GM19099 (cell line): ENCODE data around the gene SIRPD.

Experiments used
- POLR2A ChIP-seq: IDR thresholded peaks from 3 replicates; pipeline ENCODE4 v1.6.1; 2011; ENCODE audit warnings: low read depth; ENCODE audit not compliant: insufficient read length; ENCODE audit errors: extremely low read depth

SIRPD gene

DNA sequence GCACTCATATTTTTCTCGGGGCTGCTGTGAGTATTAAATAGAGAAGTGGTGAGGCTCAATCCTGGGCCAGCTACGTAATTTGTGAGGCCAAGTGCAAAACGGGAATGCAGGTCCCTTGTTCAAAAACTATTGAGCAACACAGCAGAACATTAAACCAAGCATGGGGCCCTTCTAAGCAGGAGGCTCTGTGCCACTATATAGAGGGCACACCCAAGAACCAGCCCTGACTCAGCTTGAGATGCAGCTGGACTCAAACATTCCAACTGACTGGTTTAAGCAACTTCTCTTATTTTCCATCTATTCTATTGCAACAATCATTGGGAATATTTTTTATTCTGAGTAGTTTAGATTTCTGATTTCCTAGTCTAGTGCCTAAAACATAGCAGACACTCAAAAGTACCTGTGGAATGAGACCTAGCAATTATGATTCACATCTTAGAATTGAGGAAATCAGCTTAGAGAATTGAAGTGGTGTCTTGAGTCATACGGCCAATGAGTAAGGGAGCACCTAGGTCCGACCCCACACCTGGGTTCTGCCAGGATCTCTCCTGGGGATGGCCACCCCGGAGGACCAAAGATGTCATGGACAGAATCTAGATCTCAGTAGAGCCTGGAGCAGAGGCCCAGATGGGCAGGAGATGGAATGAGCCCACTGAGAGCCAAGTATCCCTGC, 67.6 kb downstream of the SIRPD start:
- no peak for TF ChIP-seq POLR2A

DNA sequence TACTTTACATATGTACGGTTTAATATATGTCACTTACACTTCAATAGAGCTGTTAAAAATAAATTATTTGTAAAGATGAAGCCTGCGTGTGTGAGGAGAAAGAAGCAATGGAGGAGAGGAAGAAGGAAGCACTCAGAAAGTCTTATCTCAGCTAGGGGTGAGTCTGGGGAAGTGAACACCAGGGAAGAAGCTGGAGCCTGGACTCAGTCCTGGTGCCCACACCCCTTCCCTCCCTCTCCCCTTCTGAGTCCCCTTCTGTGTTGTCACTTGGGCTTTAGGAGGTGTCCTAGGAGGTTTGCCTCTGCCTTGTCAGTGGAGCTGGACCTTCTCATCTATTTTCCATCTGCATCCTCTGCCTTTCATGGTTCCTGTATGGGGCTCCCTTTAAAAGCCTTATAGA, 68.2 kb downstream of the SIRPD start:
- TF ChIP-seq POLR2A: no peak

DNA sequence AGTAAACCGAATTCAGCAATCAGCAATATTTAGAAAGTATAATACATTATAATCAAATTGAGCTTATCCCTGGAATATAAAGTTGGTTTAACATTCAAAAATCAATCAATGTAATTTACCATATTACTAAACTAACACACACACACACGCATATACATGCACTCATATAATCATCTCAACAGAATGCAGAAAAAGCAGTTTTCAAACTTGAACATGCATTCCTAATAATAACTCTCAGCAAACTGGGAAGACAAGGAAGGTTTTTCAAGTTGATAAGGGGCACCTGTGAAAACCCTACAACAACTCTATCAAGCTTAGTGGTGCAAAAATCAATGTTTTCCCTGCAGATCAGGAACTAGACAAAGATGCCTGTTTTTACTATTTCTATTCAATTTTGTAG, 70.9 kb downstream of the SIRPD start:
- TF ChIP-seq POLR2A: no peak

DNA sequence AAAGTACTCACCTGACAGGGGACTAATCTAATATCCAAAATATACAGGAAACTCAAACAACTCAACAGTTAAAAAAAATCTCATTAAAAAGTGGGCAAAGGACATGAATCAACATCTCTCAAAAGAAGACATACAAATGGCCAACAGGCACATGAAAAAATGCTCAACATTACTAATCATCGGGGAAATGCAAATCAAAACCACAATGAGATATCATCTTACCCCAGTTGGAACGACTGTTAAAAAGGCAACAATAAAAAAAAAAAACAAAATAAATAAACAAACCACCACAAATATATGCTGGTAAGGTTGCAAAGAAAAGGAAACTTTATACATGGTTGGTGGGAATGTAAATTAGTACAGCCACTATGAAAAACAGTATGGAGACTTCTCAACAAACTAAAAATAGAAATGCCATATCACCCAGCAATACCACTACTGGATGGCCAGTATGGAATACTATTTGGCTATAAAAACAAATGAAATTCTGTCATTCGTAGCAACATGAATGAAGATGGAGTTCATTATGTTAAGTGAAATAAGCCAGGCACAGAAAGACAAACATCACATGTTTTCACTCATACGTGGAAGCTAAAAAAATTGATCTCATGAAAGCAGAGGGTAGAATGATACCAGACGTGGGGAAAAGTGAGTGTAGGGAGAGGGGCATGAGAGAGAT, 72.9 kb downstream of the SIRPD start:
- no peak for TF ChIP-seq POLR2A
